Common myeloid progenitor, CD34-positive (primary cell): ENCODE data around the gene FAM161A.
"Not testable (repeated sequence)": the region's sequence is repeated elsewhere in the genome, so short reads cannot be mapped to it uniquely, and the experiment has no call there.

Source experiments
- CTCF ChIA-PET: fragments of 350-600 bp; sonication (Branson Sonifier 250); formaldehyde crosslinking; loops from one replicate; lab custom pipeline; 2021; ENCODE audit warnings: antibody characterized with exemption; lab: Charles Lee
- POLR2A ChIA-PET: fragments of 350-600 bp; sonication (Branson Sonifier 250); formaldehyde crosslinking; loops from one replicate; lab custom pipeline; 2021; ENCODE audit warnings: antibody characterized with exemption; lab: Charles Lee
- DNase-seq, 3 donors: peaks; one replicate each; pipeline versions ENCODE4 v3.0.0 to v3.0.0-alpha.2; 2013
- H3K27ac ChIP-seq, 2 experiments: 1 replicate in 1 of 2; 2 replicates in 1 of 2; pipeline ENCODE4 v1.7.0; 2013; ENCODE audit warnings: inconsistent platforms in 2 of 2, low read length in 2 of 2, mild to moderate bottlenecking in 2 of 2, low read depth in 1 of 2, moderate library complexity in 1 of 2; ENCODE audit not compliant: severe bottlenecking in 2 of 2, insufficient read depth in 1 of 2, poor library complexity in 1 of 2
- H3K27me3 ChIP-seq, 5 experiments: replicated peaks in 2 of 5; 1 replicate in 3 of 5; 2 replicates in 2 of 5; pipeline versions ENCODE4 v1.6.1 to v1.7.0; 2013; ENCODE audit warnings: low read length in 4 of 5, mild to moderate bottlenecking in 2 of 5, moderate library complexity in 2 of 5, inconsistent platforms in 1 of 5; ENCODE audit not compliant: insufficient read depth in 5 of 5, control insufficient read depth in 4 of 5
- H3K36me3 ChIP-seq, 4 experiments: 1 replicate in 2 of 4; 2 replicates in 2 of 4; pipeline versions ENCODE4 v1.6.1 to v1.7.0; 2013; ENCODE audit warnings: low read length in 3 of 4, control low read depth in 1 of 4, mild to moderate bottlenecking in 1 of 4; ENCODE audit not compliant: control insufficient read depth in 4 of 4, insufficient read depth in 4 of 4
- H3K4me1 ChIP-seq, 4 experiments: 1 replicate in 3 of 4; 2 replicates in 1 of 4; pipeline versions ENCODE4 v1.6.1 to v1.7.1; 2013; ENCODE audit warnings: low read length in 3 of 4, mild to moderate bottlenecking in 3 of 4, control low read depth in 1 of 4, inconsistent platforms in 1 of 4, moderate library complexity in 1 of 4; ENCODE audit not compliant: control insufficient read depth in 4 of 4, insufficient read depth in 4 of 4; ENCODE audit errors: control extremely low read depth in 1 of 4
- H3K4me3 ChIP-seq, 7 experiments: 1 replicate in 4 of 7; 2 replicates in 3 of 7; pipeline versions ENCODE4 v1.5.1 to v1.7.0; 2013; ENCODE audit warnings: mild to moderate bottlenecking in 7 of 7, low read length in 6 of 7, moderate library complexity in 6 of 7, inconsistent platforms in 2 of 7, low read depth in 2 of 7, control low read depth in 1 of 7; ENCODE audit not compliant: insufficient read depth in 4 of 7, control insufficient read depth in 1 of 7; ENCODE audit errors: extremely low read depth in 1 of 7
- H3K9me3 ChIP-seq, 5 experiments: 1 replicate in 4 of 5; 2 replicates in 1 of 5; pipeline versions ENCODE4 v1.6.1 to v1.7.1; 2013; ENCODE audit warnings: low read length in 4 of 5, mild to moderate bottlenecking in 2 of 5, inconsistent platforms in 1 of 5, low read depth in 1 of 5, moderate library complexity in 1 of 5; ENCODE audit not compliant: control insufficient read depth in 4 of 5, insufficient read depth in 2 of 5; ENCODE audit errors: control extremely low read depth in 1 of 5
- WGBS: methylation state at CpG from one replicate; pipeline ENCODE4 v1.1.5; 2013; ENCODE audit not compliant: insufficient coverage; 5-methylcytosine and 5-hydroxymethylcytosine counted together

Gene FAM161A

DNA sequence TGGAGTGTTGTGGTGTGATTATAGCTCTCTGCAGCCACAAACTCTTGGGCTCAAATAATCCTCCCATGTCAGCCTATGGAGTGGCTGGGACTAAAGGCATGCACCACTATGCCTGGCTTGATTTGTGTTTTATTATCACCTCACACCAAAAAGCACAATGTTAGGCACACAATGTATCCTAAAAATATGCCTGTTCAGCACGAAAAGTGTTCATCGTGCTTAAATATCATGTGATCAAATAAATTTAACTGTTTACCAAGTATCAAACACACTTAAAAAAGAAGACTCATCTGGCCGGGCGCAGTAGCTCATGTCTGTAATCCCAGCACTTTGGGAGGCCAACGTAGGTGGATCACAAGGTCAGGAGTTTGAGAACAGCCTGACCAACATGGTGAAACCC is 29.0 kb upstream of the FAM161A start:
- no peak for DNase-seq
- POLR2A ChIA-PET, result no interaction called here
- no peak overlapping the region for H3K27ac ChIP-seq
- peaks cover 16 to 72% (median 57%) of the 10 kb centered on the region in 4 experiments for H3K36me3 ChIP-seq
- CTCF ChIA-PET, result no interaction called here
- H3K27me3 ChIP-seq, result no peaks in the 10 kb centered on the region
- H3K4me1 ChIP-seq, result peaks cover 10 to 16% (median 15%) of the 10 kb centered on the region in 4 experiments
- 92% methylated on average over 2 of the region's 5 CpGs for WGBS
- H3K4me3 ChIP-seq, result no peak overlapping the region
- no peaks in the 10 kb centered on the region for H3K9me3 ChIP-seq

DNA sequence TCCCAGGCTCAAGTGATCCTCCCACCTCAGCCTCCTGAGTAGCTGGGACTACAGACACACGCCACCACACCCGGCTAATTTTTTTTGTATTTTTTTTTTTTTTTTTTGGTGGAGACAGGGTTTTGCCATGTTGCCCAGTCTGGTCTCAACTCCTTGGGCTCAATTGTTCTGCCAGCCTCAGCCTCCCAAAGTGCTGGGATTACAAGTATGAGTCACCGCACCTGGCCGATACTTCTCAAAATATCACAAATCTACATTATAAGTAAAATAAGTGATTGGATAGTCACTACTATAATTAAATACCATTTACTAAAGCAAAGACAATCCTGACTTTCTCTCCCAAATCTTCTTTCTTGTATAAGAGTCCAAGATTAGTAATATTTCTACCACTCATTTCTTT is 25.5 kb upstream of the FAM161A start:
- WGBS, result no CpG with 5 or more reads among the region's 4 CpGs
- CTCF ChIA-PET, POLR2A ChIA-PET, H3K27me3 ChIP-seq, H3K27ac ChIP-seq, H3K4me1 ChIP-seq, H3K9me3 ChIP-seq, H3K4me3 ChIP-seq, DNase-seq: not testable (repeated sequence)
- H3K36me3 ChIP-seq, result peaks cover 21 to 93% (median 56%) of the 10 kb centered on the region in 4 experiments

DNA sequence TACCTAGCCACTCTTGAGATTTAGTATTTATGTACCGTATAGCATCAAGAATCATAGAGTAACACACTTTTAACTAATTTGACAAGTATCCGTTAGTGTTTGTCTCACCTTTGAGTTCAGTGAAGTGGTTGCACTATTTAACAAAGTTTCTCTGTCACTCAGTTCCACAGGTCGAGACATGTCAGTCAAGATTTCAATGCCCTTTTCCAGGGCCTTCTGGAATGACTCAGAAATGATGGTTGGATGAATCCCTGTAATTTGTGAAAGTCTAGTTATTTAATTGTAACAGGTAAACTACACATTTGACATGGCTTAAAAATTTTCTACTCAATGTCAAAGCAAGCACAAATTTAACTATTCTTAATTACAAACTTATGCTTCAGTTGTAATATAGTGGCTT is 24.9 kb upstream of the FAM161A start:
- POLR2A ChIA-PET, result no interaction called here

DNA sequence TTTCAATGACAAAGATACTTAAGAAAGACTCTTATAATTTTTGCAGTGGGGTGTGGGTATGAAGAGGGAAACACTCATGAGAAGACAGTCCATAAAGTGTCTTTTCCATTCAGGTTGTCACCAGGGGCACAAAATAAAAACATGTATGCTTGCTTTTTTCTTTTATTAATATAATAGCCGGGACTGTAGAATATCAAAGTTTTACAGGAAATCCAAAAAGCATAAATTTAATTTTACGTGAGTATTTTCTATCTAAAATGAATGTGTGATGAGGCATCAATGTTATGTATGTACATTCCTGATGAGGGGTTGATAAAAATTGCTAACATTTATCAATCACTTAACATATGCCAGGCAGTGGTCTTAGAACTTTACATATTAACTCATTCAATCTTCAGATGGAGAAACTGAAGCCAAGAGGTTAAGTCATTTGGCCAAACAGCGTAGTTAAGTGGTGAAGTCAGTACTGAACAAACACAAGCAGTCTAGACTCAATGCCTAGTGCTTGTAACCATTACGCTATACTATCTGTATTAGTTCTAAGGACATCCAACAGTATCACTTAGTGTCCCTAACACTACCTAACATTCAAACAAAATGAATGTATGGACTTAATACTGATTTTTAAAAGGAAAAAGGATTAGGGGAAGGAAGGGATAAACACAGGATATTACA is 23.8 kb upstream of the FAM161A start:
- H3K4me3 ChIP-seq, result no peak overlapping the region
- POLR2A ChIA-PET, result no interaction called here
- no peak for DNase-seq
- H3K27me3 ChIP-seq, result no peaks in the 10 kb centered on the region
- H3K9me3 ChIP-seq, result no peaks in the 10 kb centered on the region
- WGBS, result 100% methylated on average over 1 of the region's 4 CpGs
- H3K4me1 ChIP-seq, result no peaks in the 10 kb centered on the region
- CTCF ChIA-PET, result no interaction called here
- no peak overlapping the region for H3K27ac ChIP-seq
- H3K36me3 ChIP-seq, result peaks cover 27 to 91% (median 54%) of the 10 kb centered on the region in 4 experiments

More for the DNA sequence above, 24.9 kb upstream of the FAM161A start:
- 100% methylated on average over 3 of the region's 3 CpGs for whole genome bisulfite sequencing
- DNase-seq, result no peak
- Histone ChIP-seq H3K36me3 (peaks cover 22 to 94% (median 58%) of the 10 kb centered on the region in 4 experiments), H3K4me1 (no peaks in the 10 kb centered on the region), H3K27me3 (no peaks in the 10 kb centered on the region), H3K27ac (no peak overlapping the region), H3K9me3 (no peaks in the 10 kb centered on the region), H3K4me3 (no peak overlapping the region)
- CTCF ChIA-PET, result no interaction called here

DNA sequence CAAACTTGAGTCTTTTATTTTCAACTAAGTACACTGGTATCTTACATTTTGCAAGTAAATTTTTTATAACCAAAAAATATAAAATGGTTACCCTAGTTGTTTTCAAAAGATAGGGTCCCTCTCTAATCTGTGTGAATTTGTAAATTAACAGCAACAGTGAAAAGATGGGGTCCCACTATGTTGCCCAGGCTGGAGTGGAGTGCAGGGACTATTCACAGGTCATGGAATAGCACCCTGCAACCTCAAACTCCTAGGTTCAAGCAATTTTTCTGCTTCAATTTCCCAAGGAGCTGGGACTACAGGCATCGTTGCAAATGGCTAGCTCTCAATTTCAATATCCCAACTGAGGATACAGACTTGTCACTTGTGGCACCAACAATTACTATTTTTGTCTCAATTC is 22.5 kb upstream of the FAM161A start:
- Histone ChIP-seq H3K9me3 (no peaks in the 10 kb centered on the region), H3K4me1 (no peaks in the 10 kb centered on the region), H3K36me3 (peaks cover 31 to 92% (median 59%) of the 10 kb centered on the region in 4 experiments), H3K27me3 (no peaks in the 10 kb centered on the region), H3K4me3 (no peak overlapping the region), H3K27ac (no peak overlapping the region)
- ChIA-PET POLR2A (interaction anchor here (0.7 kb wide), 1 partner anchor 25 kb away, joined by 3 read pairs; no protein-coding TSS in a partner anchor), CTCF (no interaction called here)
- no peak for DNase-seq
- 100% methylated on average over 1 of the region's 1 CpG for WGBS

DNA sequence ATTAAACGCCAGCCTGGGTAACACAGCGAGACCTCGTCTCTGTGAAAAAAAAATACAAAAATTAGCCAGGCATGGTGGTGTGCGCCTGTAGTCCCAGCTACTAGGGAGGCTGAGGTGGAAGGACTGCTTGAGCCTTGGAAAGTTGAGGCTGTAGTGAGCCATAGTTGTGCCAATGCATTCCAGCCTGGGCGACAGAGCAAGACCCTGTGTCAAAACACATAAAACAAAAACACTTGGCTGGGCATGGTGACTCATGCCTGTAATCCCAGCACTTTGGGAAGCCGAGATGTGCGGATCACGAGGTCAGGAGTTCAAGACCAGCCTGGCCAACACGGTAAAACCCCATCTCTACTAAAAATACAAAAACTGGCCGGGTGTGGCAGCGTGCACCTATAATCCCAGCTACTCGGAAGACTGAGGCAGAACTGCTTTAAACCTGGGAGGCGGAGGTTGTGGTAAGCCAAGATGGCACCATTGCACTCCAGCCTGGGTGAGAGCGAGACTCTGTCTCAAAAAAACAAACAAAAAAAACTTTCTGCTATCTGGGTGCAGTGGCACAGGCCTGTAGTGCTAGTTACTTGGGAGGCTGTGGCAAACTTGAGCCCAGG is 12.7 kb upstream of the FAM161A start:
- DNase-seq, POLR2A ChIA-PET, H3K27me3 ChIP-seq, CTCF ChIA-PET, H3K9me3 ChIP-seq, H3K4me3 ChIP-seq, H3K4me1 ChIP-seq, H3K27ac ChIP-seq: not testable (repeated sequence)
- H3K36me3 ChIP-seq, result peaks cover 25 to 78% (median 42%) of the 10 kb centered on the region in 4 experiments
- 97% methylated on average over 14 of the region's 14 CpGs for WGBS

DNA sequence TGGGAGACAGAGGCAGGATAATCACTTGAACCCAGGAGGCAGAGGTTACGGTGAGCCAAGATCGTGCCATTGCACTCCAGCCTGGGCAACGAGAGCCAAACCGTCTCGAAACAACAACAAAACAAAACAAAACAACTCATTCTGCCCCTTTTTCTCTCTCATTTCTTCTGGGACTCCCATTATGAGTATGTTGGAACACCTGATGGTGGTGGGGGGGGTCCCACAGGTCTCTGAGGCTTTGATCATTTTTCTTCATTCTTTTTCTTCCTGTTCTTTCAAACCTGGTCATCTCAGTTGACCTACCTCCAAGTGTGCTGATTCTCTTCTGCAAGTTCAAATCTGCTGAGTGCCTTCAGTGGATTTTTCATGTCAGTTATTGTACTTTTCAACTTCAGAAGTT is 8.2 kb upstream of the FAM161A start:
- no peak for DNase-seq
- no peaks in the 10 kb centered on the region for H3K4me1 ChIP-seq
- WGBS, result no CpG with 5 or more reads among the region's 5 CpGs
- H3K27ac ChIP-seq, result no peak overlapping the region
- CTCF ChIA-PET, result no interaction called here
- H3K36me3 ChIP-seq, result peaks cover 10 to 41% (median 16%) of the 10 kb centered on the region in 4 experiments
- H3K9me3 ChIP-seq, result peaks cover 0 to 9% (median 0%) of the 10 kb centered on the region in 5 experiments
- no peak overlapping the region for H3K4me3 ChIP-seq
- no peaks in the 10 kb centered on the region for H3K27me3 ChIP-seq
- POLR2A ChIA-PET, result no interaction called here
